ENCODE results near the gene SLC22A2.

DNA sequence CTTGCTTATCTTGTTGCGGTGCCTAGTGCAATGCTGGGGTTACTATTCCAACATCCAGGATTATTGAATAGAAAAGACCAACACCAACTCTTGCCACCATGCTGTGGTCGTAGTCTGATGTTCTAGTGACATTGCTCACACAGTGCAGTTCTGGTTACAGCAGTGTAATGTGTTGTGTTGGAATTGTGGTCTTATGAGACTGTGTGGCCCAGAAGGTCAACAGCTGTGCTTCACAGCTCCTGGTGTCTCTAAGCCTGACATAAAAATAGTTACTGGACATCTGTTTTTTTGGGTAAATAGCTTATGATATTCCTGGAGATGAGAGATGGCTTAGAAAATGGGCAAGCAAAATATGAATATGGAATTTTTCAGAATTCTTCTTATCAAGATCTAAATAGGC is 57.6 kb downstream of the SLC22A2 start:
- no peak for TF ChIP-seq POLR2AphosphoS5 (IDR thresholded peaks at IDR 0.05; ENCODE audit: borderline replicate concordance, low read depth, low read length)
- no peak for TF ChIP-seq EZH2 (IDR thresholded peaks at IDR 0.05)
